Coronary artery (tissue), 2 donors: Measurements from ENCODE around the gene CCDC97.

Experiments used
- DNase-seq: peaks from one replicate; pipeline ENCODE4 v3.0.0-alpha.2; 2017; ENCODE audit warnings: low spot score
- H3K27ac ChIP-seq, 2 donors: fragments of 200-600 bp; sonication (generic); one replicate each; pipeline ENCODE4 v1.5.1; 2016 to 2019
- H3K4me3 ChIP-seq: fragments of 200-600 bp; sonication (generic); 2 replicates; pipeline ENCODE4 v1.5.1; 2016; ENCODE audit warnings: mild to moderate bottlenecking, moderate library complexity
- TF ChIP-seq, protein P1 (sequence below): fragments of 200-600 bp; sonication (generic); IDR thresholded peaks from one replicate; pipeline ENCODE4 v1.5.1; 2019; ENCODE audit warnings: antibody characterized with exemption

Gene CCDC97

GRCh38 chr19:41324921-41325639, 15.1 kb downstream of the CCDC97 start:
- Histone ChIP-seq H3K4me3 (peak overlapping the region; percentile 58), H3K27ac (peak overlapping the region; percentile 87 to 95)
- DNase-seq, result peak; percentile 90
- TF ChIP-seq, protein P1, sequence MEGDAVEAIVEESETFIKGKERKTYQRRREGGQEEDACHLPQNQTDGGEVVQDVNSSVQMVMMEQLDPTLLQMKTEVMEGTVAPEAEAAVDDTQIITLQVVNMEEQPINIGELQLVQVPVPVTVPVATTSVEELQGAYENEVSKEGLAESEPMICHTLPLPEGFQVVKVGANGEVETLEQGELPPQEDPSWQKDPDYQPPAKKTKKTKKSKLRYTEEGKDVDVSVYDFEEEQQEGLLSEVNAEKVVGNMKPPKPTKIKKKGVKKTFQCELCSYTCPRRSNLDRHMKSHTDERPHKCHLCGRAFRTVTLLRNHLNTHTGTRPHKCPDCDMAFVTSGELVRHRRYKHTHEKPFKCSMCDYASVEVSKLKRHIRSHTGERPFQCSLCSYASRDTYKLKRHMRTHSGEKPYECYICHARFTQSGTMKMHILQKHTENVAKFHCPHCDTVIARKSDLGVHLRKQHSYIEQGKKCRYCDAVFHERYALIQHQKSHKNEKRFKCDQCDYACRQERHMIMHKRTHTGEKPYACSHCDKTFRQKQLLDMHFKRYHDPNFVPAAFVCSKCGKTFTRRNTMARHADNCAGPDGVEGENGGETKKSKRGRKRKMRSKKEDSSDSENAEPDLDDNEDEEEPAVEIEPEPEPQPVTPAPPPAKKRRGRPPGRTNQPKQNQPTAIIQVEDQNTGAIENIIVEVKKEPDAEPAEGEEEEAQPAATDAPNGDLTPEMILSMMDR, result no peak

DNA sequence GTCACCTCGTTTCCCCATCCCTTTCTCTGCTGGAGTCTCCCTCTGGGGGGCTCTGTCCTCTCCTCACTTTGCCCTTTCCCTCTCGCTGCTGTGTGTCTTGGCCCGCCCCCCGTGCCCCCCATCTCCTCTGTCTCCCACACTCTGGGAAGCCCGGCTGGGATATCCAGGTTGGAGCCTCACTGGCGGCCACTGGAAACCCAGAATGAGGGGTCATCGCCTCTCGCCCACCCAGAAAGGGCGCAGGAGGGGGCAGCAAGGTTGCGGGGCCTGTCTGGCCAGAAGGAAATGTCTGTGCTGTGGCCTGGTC, 15.6 kb downstream of the CCDC97 start:
- Histone ChIP-seq H3K27ac (peak overlapping the region; percentile 87 to 95), H3K4me3 (peak overlapping the region; percentile 58)
- TF ChIP-seq, protein P1, result no peak
- no peak for DNase-seq

DNA sequence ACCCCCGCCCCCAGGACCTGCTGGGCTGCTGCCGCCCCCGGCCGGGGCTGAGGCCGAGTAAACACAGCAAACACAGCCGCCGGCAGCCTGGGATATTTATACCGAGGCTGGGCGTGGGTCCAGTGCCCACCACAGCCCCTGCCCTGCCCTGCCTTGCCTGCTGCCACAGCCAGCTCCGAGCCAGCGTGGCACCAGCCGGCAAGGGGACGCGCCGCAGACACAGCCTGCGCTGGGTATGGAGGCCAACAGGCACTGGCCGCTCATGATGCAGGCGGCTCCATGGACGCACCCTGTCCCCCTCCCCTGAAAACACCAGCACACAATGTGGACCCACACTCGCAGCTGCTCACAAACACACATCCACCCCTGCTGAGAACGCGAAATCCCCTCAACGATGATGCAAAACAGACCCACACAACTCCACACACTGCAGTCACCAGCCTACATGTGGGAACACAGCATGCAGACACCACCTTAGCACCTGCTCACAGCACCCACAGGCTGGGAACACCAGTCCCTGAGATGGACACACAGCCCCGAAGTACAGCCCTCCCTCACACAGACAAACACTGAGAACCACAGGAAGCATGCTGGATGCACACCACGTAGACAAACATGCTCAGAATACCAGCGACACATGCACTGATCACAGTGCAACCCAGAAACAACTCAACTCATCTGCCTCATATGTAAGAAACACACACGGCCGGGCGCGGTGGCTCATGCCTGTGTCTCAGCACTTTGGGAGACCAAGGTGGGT, 16.2 kb downstream of the CCDC97 start:
- TF ChIP-seq, protein P1, result no peak
- Histone ChIP-seq H3K4me3 (peak overlapping the region; percentile 58), H3K27ac (peak overlapping the region; percentile 87 to 95)
- no peak for DNase-seq

DNA sequence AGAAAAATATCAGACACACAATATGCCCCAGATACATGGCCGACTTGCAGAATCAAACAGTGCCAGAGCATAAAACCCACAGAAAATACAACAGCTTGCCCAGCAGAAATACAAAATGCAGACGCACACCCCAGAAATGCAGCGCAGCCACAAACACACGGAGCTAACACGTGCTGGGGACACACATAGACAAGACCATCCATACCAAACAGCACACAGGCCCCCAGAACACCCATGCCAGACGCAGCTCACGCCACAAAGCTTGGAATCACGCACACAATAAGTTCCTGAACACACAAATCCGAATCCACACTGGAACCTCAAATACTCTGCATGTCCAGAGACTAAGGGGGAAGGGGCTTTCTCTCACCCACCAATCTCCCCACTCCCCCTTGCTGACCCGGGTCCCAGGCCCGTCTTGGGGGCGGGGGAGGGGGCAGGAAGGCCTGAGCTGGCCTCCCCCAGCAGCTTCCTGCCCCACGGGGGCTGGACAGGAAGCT, 17.2 kb downstream of the CCDC97 start:
- peak overlapping the region; percentile 57 for H3K4me3 ChIP-seq
- TF ChIP-seq, protein P1, result no peak
- no peak for DNase-seq
- peak overlapping the region; percentile 87 to 95 for H3K27ac ChIP-seq

- H3K4me3 ChIP-seq, result peak overlapping the region; percentile 57
These were observed 17.7 kb downstream of the CCDC97 start for GRCh38 chr19:41327576-41328156.

GRCh38 chr19:41328157-41328841, 18.3 kb downstream of the CCDC97 start:
- no peak for DNase-seq
- TF ChIP-seq, protein P1, result no peak
- peak overlapping the region; percentile 87 to 95 for H3K27ac ChIP-seq
- H3K4me3 ChIP-seq, result peak overlapping the region; percentile 57

More at GRCh38 chr19:41327576-41328156, 17.7 kb downstream of the CCDC97 start:
- H3K27ac ChIP-seq, result peak overlapping the region; percentile 87 to 95
- TF ChIP-seq, protein P1, result no peak
- DNase-seq, result no peak
